ENCODE results near the gene MYBPC1.

The MYBPC1 gene

DNA sequence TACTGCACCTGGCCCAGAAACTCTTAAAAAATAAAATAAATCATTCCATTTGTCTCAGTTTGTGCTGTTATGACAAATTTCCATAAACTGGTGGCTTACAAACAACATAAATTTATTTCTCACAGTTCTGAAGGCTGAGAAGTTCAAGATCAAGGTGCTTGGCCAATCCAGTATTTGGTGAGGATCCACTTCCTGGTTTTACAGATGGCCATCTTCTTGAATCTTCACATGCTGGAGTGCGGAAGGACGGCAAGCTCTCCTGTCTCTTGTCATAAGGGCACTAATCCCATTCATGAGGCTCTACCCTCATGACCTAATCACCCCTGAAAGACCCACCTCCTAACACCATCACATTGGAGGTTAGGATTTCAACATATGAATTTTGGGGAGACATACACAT is 29.9 kb upstream of the MYBPC1 start:
- peak; percentile 20 for DNase-seq (ENCODE audit: low read depth)
- TF ChIP-seq, protein P1, sequence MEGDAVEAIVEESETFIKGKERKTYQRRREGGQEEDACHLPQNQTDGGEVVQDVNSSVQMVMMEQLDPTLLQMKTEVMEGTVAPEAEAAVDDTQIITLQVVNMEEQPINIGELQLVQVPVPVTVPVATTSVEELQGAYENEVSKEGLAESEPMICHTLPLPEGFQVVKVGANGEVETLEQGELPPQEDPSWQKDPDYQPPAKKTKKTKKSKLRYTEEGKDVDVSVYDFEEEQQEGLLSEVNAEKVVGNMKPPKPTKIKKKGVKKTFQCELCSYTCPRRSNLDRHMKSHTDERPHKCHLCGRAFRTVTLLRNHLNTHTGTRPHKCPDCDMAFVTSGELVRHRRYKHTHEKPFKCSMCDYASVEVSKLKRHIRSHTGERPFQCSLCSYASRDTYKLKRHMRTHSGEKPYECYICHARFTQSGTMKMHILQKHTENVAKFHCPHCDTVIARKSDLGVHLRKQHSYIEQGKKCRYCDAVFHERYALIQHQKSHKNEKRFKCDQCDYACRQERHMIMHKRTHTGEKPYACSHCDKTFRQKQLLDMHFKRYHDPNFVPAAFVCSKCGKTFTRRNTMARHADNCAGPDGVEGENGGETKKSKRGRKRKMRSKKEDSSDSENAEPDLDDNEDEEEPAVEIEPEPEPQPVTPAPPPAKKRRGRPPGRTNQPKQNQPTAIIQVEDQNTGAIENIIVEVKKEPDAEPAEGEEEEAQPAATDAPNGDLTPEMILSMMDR (conservative IDR thresholded peaks at IDR 0.05; ENCODE audit: low read depth, low read length) = no peak
- H3K4me3 ChIP-seq (ENCODE audit: low read depth, low read length) = no peak overlapping the region

DNA sequence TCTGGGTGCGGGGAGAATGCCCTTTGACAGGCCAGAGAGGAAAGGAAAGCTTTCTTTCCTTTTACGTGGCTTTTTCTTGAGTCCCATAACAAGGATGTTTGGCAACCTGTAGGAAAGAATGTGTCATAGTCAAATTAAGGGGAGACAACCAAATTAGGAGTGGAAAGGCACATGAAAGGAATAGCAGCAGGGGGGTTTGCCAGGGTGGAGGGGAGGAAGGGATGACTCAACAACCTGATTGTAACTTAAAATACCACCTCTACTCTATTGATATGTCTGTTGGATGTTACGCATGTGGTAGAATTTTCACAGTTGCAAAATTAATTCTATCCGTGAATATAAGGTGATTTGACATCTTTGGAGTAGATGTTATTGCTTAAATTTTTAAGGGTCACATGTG is 28.5 kb upstream of the MYBPC1 start:
- DNase-seq (ENCODE audit: low read depth) = peak; percentile 20
- TF ChIP-seq, protein P1 (conservative IDR thresholded peaks at IDR 0.05; ENCODE audit: low read depth, low read length) = no peak
- no peak overlapping the region for H3K4me3 ChIP-seq (ENCODE audit: low read depth, low read length)

DNA sequence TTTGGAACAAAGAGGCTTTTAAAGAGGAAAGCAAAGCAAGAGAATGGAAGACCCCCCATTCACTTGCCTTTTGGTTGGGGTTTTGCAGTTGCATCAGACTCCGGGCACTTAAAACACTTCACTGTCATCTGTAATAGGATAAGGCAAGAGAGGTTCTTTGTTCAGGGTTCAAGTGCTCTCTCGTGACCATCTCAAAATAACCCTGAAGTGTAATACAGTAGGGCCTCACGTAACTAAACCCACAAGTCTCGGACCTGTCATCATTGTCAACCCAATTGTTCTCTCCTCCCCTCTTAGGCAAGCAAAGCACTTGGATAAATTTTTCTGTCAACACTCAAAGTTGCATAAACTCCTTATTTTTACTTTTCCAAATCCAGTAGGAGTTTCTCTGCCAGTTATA is 26.9 kb upstream of the MYBPC1 start:
- DNase-seq (ENCODE audit: low read depth) = no peak
- TF ChIP-seq, protein P1 (conservative IDR thresholded peaks at IDR 0.05; ENCODE audit: low read depth, low read length) = no peak
- no peak overlapping the region for H3K4me3 ChIP-seq (ENCODE audit: low read depth, low read length)

DNA sequence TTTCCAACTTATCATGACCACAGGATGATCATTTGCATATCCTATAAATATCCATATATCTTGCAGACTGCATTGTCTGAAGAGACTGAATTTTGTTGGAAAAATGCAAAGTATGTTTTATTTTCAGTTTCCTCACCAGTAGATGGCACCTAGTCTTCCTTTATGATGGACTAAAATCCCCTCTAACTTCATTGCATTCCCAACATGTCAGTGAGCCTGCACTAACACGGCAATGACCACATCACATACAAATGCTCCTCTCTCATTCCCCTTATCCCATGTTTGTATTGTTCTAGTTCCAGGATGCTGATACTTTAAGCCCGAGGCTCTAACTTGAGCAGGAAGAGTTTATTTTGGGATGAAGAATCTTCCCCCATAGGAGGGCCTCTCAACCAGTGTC is 24.7 kb upstream of the MYBPC1 start:
- TF ChIP-seq, protein P1 (conservative IDR thresholded peaks at IDR 0.05; ENCODE audit: low read depth, low read length) = peak; percentile 60
- peak; percentile 86 for DNase-seq (ENCODE audit: low read depth)
- H3K4me3 ChIP-seq (ENCODE audit: low read depth, low read length) = no peak overlapping the region

DNA sequence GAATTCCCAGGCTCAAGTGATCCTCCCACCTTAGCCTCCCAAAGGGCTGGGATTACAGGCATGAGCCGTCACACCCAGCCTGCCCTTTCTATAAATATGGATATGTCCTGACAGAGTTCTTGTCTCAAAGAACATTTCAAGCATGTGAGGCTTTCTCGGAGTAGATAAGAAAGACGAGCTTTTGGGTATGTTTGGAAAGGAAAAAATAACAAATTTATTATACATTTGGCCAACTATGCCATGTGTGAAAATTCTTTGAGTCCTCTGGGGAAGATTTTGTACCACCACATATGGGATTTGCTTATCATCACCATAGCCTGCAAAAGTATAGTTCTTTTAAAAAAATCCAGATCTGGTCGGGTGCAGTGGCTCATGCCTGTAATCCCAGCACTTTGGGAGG is 23.7 kb upstream of the MYBPC1 start:
- DNase-seq (ENCODE audit: low read depth) = no peak
- H3K4me3 ChIP-seq (ENCODE audit: low read depth, low read length) = no peak overlapping the region
- TF ChIP-seq, protein P1 (conservative IDR thresholded peaks at IDR 0.05; ENCODE audit: low read depth, low read length) = no peak

DNA sequence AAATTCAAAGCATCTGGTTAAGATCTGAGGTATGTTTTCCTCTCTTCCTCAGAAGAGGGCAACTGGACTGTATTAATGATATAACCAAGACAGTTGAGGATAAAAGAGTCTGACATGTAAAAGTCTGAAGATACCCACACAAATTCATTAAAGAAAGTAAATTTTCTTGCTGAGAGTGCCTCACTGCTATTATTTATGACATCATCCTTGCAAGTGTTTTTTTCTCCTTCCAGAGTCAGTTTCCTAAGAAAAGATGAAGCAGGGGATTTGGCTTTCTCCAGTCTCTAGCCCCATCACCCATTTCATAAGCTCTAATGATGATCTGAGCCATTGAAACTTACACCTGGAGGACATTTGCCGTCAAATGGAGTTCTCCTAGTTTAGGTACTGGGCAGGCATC is 21.0 kb upstream of the MYBPC1 start:
- DNase-seq (ENCODE audit: low read depth) = no peak
- no peak overlapping the region for H3K4me3 ChIP-seq (ENCODE audit: low read depth, low read length)
- TF ChIP-seq, protein P1 (conservative IDR thresholded peaks at IDR 0.05; ENCODE audit: low read depth, low read length) = no peak

DNA sequence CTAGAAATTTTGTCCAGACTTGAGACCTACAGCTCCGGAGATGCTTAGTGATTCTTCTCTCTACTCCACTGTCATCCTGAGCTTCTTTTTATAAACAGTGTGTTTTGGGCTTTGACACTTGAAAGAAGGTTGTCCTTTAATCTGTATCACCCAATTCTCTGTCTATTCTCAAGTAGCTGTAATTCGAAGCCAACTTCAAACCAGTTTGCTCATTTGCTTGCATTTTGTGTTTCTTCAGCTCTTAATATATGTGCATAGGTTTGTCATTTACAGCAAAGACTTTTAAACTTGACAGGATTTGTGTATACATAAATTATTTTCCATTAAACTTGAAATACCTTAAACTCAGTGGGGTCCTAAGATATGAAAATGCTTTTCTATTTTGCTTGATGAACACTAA is 16.4 kb upstream of the MYBPC1 start:
- TF ChIP-seq, protein P1 (conservative IDR thresholded peaks at IDR 0.05; ENCODE audit: low read depth, low read length) = no peak
- no peak overlapping the region for H3K4me3 ChIP-seq (ENCODE audit: low read depth, low read length)
- DNase-seq (ENCODE audit: low read depth) = no peak
